Frontal cortex (tissue), 4 donors: Measurements from ENCODE around the gene STXBP5L. TPM values are rescaled to one million over a fixed set of nuclear protein-coding genes. Genes with fewer than 3 reads are reported as not detected.
"Not testable (repeated sequence)": the region's sequence is repeated elsewhere in the genome, so short reads cannot be mapped to it uniquely, and the experiment has no call there.

Source experiments
- DNase-seq, 2 donors: peaks; one replicate each; pipeline ENCODE4 v3.0.0; 2012; ENCODE audit warnings: low spot score in 2 of 2
- FAIRE-seq: peaks from 2 replicates; lab custom pipeline; 2012; peaks lifted over from hg19 to GRCh38; lab: Jason Lieb, UNC
- total RNA-seq: library from RNA; depleted of rRNA; stranded (reverse); fragments of >200 nt; gene quantifications from one replicate; pipeline ENCODE4 v1.2.3, GENCODE V29; 2014
- donor health status: control.
- donor health status: control.
- donor health status: control.

The STXBP5L gene
- total RNA-seq, 1 donor from 2014 or later, result 11.0 TPM

GRCh38 chr3:121190626-121191025 lies 282.6 kb downstream of the STXBP5L start:
- not testable (repeated sequence) for FAIRE-seq, DNase-seq

GRCh38 chr3:121202573-121202972 lies 294.6 kb downstream of the STXBP5L start:
- FAIRE-seq, result no peak
- no peak for DNase-seq

GRCh38 chr3:121223116-121223515 lies 315.1 kb downstream of the STXBP5L start:
- DNase-seq (no peak), FAIRE-seq (no peak)

GRCh38 chr3:121228971-121229370 lies 321.0 kb downstream of the STXBP5L start:
- DNase-seq (no peak), FAIRE-seq (no peak)

GRCh38 chr3:121230194-121230593 lies 322.2 kb downstream of the STXBP5L start:
- not testable (repeated sequence) for DNase-seq, FAIRE-seq

- no peak for DNase-seq
- no peak for FAIRE-seq
Measured at GRCh38 chr3:121231872-121232271, 323.9 kb downstream of the STXBP5L start.

GRCh38 chr3:121232309-121233225 lies 324.6 kb downstream of the STXBP5L start:
- DNase-seq (no peak), FAIRE-seq (no peak)

GRCh38 chr3:121243208-121243607 lies 335.2 kb downstream of the STXBP5L start:
- DNase-seq, result no peak
- no peak for FAIRE-seq

GRCh38 chr3:121252676-121253075 lies 344.7 kb downstream of the STXBP5L start:
- no peak for DNase-seq
- FAIRE-seq, result no peak

GRCh38 chr3:121269389-121269788 lies 361.4 kb downstream of the STXBP5L start:
- FAIRE-seq (no peak), DNase-seq (no peak)

GRCh38 chr3:121274411-121274810 lies 366.4 kb downstream of the STXBP5L start:
- FAIRE-seq (no peak), DNase-seq (no peak)

GRCh38 chr3:121295452-121295851 lies 387.4 kb downstream of the STXBP5L start:
- FAIRE-seq, result no peak

GRCh38 chr3:121295979-121296378 lies 388.0 kb downstream of the STXBP5L start:
- FAIRE-seq, result no peak
- DNase-seq, result no peak

More at GRCh38 chr3:121295452-121295851, 387.4 kb downstream of the STXBP5L start:
- no peak for DNase-seq

- FAIRE-seq, result no peak
- no peak for DNase-seq
Measured at GRCh38 chr3:121324320-121324719, 416.3 kb downstream of the STXBP5L start.

- DNase-seq, result no peak
- FAIRE-seq, result no peak
Measured at GRCh38 chr3:121330118-121330517, 422.1 kb downstream of the STXBP5L start.

- FAIRE-seq, result no peak
- no peak for DNase-seq
Measured at GRCh38 chr3:121330634-121331033, 422.6 kb downstream of the STXBP5L start.

GRCh38 chr3:121355960-121356359 lies 448.0 kb downstream of the STXBP5L start:
- FAIRE-seq, DNase-seq: not testable (repeated sequence)

GRCh38 chr3:121362035-121362734 lies 454.2 kb downstream of the STXBP5L start:
- no peak for DNase-seq
- FAIRE-seq, result no peak

GRCh38 chr3:121388308-121388707 lies 480.3 kb downstream of the STXBP5L start:
- FAIRE-seq, DNase-seq: not testable (repeated sequence)

- FAIRE-seq, DNase-seq: not testable (repeated sequence)
Measured at GRCh38 chr3:121395967-121396366, 488.0 kb downstream of the STXBP5L start.

GRCh38 chr3:121398051-121398450 lies 490.0 kb downstream of the STXBP5L start:
- DNase-seq, FAIRE-seq: not testable (repeated sequence)
